B cell (primary cell): ENCODE results near the gene PTPRN2.

ENCODE experiments used
- EZH2 ChIP-seq: IDR thresholded peaks from 2 replicates; pipeline ENCODE4 v1.6.1; 2012; ENCODE audit warnings: borderline replicate concordance, low read depth, mild to moderate bottlenecking, moderate library complexity, low read length; ENCODE audit not compliant: insufficient read depth, poor library complexity, severe bottlenecking
- TF ChIP-seq, protein P1 (sequence below): fragments of 200-600 bp; IDR thresholded peaks from one replicate; pipeline ENCODE4 v1.8.0; 2022; ENCODE audit warnings: antibody characterized with exemption, mild to moderate bottlenecking

DNA sequence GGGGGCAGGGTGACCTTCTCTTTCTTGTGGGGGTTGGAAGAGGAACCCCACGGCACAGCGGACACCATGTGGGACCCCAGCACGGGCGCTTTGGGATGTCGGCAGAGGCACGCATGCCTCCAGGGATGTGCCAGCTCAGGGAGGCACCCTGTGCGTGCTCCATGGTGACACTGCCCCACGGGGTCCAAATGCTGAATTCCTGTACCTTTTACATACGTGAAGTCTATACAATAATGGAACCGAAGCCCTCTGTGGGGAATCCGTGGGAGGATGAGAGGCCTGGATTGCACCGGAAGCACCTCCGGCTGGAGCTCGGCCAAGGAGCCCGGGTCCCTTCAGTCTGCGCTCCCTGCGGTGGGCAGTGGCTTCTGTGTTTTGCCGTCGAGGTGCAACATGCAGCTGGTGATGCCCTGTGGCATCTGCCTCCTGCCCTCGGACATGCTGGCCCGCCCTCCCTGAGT lies 726.6 kb downstream of the PTPRN2 start:
- TF ChIP-seq, protein P1, sequence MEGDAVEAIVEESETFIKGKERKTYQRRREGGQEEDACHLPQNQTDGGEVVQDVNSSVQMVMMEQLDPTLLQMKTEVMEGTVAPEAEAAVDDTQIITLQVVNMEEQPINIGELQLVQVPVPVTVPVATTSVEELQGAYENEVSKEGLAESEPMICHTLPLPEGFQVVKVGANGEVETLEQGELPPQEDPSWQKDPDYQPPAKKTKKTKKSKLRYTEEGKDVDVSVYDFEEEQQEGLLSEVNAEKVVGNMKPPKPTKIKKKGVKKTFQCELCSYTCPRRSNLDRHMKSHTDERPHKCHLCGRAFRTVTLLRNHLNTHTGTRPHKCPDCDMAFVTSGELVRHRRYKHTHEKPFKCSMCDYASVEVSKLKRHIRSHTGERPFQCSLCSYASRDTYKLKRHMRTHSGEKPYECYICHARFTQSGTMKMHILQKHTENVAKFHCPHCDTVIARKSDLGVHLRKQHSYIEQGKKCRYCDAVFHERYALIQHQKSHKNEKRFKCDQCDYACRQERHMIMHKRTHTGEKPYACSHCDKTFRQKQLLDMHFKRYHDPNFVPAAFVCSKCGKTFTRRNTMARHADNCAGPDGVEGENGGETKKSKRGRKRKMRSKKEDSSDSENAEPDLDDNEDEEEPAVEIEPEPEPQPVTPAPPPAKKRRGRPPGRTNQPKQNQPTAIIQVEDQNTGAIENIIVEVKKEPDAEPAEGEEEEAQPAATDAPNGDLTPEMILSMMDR, result no peak
- no peak for TF ChIP-seq EZH2
